Cortex of kidney (tissue), 1 donor: ENCODE data around the gene GNGT2.

Experiments used
- DNase-seq: peaks from one replicate; lab custom pipeline; 2025; lab: John Stamatoyannopoulos, UW

Gene GNGT2

GRCh38 chr17:49210158-49211029 is at the start of gene GNGT2, which contains the start of gene ABI3:
TSS of gene GNGT2 (minus strand) at chr17:49210574. CDS start at chr17:49207422, 3,152 bp downstream.
TSS of gene ABI3 (plus strand) at chr17:49210707. CDS start at chr17:49210725, 18 bp downstream.
- no peak for DNase-seq

- DNase-seq = no peak
Measured at GRCh38 chr17:49259663-49260010, 49.3 kb upstream of the GNGT2 start.

- no peak for DNase-seq
Measured at GRCh38 chr17:49258394-49258793, 48.0 kb upstream of the GNGT2 start.

GRCh38 chr17:49255125-49255524 is 44.8 kb upstream of the GNGT2 start:
- no peak for DNase-seq

- no peak for DNase-seq
Measured at GRCh38 chr17:49254066-49254465, 43.7 kb upstream of the GNGT2 start.

- DNase-seq = no peak
Measured at GRCh38 chr17:49252148-49252695, 41.8 kb upstream of the GNGT2 start.

GRCh38 chr17:49249890-49250522 is 39.6 kb upstream of the GNGT2 start:
- DNase-seq = no peak

- no peak for DNase-seq
Measured at GRCh38 chr17:49249292-49249794, 39.0 kb upstream of the GNGT2 start.

- no peak for DNase-seq
Measured at GRCh38 chr17:49247944-49248343, 37.6 kb upstream of the GNGT2 start.

GRCh38 chr17:49244839-49245238 is 34.5 kb upstream of the GNGT2 start:
- no peak for DNase-seq

- no peak for DNase-seq
Measured at GRCh38 chr17:49242813-49243212, 32.4 kb upstream of the GNGT2 start.

- DNase-seq = no peak
Measured at GRCh38 chr17:49241692-49242397, 31.5 kb upstream of the GNGT2 start.

GRCh38 chr17:49241040-49241439 is 30.7 kb upstream of the GNGT2 start:
- DNase-seq = no peak

- no peak for DNase-seq
Measured at GRCh38 chr17:49240619-49241018, 30.2 kb upstream of the GNGT2 start.

GRCh38 chr17:49239963-49240362 is 29.6 kb upstream of the GNGT2 start:
- no peak for DNase-seq

- DNase-seq = no peak
Measured at GRCh38 chr17:49235896-49236295, 25.5 kb upstream of the GNGT2 start.

GRCh38 chr17:49234509-49235080 is 24.2 kb upstream of the GNGT2 start:
- DNase-seq = no peak

- DNase-seq = no peak
Measured at GRCh38 chr17:49231563-49231894, 21.2 kb upstream of the GNGT2 start.

- DNase-seq = no peak
Measured at GRCh38 chr17:49230636-49231562, 20.5 kb upstream of the GNGT2 start, which contains the start of gene PHOSPHO1. TSS of gene PHOSPHO1 (minus strand) at chr17:49230787. CDS start at chr17:49226691, 4,096 bp downstream.

- DNase-seq = no peak
Measured at GRCh38 chr17:49229805-49230600, 19.6 kb upstream of the GNGT2 start.
